GM11168 (cell line): Measurements from ENCODE around the gene UGT1A6.

ENCODE experiments used
- in situ Hi-C: fragments of 300-500 bp; cut with MboI; formaldehyde crosslinking; loops from one replicate; pipeline ENCODE4 v1.12.0; 2022; ENCODE audit warnings: low sequenced_read_pairs; ENCODE audit not compliant: unreplicated experiment

UGT1A6 gene

DNA sequence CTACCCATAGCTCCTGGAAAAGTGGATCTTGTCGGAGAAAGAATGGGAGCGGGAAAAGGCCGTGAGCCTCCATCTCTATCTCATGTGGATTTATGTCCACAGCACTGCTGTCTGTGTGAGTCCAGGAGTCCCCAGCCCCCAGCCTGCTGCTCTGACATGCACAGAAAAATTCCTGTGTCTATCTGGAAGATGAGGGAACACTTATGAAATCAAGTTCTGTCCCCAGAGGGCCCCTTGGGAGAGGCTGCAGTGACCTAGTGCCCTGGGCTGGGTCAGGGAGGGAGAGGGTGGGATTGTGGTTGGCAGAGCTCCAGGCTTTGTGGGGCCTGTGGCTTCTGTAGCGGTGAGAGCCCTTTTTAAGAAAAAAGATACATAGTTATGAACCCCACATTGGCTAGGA lies 124.1 kb downstream of the UGT1A6 start:
- in situ Hi-C loops, result no loop called here

DNA sequence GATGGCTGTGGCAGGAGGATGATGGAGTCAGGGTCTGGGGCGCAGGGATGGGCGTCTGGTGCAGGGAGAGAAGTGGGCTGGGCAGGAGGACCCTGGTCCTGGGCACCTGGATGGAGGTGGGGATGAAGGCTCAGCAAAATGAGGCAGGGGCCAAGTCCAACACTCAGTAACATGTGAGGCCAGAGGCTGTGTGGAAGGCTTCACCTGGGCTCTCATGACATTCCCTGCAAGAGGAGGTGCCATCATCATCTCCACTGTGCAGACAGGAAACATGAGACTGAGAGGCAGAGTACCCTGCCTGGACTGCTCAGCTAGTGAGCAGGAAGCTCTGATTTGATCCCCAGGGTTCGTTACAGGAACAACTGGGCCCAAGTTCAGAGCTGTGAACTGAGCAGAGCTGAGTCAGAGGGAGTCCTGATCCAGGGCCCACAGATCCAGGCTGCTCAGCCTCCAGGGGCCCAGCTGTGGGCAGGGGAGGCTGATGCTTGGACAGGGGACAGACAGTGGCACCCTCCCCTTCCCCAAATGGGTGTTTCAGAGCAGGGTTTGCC lies 124.7 kb downstream of the UGT1A6 start:
- in situ Hi-C loops, result no loop called here

DNA sequence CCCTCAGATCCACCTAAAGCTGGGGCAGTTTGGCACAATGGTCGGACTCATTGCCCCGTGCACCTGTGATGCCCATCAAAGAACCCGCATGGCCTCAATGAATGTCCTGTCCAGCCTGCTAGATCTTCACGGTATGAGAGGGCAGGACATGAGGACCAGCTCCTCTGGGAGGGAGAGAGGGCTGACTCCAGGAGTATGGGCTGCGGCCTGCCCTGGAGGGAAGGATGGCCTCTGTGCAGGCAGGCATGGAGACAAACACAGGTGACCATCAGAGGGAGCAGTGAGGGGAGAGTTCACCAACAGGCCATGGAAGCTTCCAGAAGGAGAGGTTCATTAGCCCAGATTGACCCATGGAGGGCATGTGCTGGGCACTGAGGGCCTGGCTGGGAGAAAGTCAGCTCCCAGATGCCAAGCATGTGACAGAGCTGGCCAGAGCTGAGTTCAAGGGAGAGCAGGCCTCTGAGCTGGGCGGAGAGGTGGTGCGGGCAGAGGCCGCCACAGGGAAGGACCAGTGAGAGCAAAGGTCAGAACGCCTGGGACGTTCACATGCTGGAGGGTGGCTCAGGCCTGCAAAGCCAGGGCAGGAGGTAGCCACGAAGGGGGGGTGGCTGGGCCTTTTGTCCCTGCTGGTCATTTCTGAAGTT lies 125.4 kb downstream of the UGT1A6 start:
- in situ Hi-C loops, result no loop called here

DNA sequence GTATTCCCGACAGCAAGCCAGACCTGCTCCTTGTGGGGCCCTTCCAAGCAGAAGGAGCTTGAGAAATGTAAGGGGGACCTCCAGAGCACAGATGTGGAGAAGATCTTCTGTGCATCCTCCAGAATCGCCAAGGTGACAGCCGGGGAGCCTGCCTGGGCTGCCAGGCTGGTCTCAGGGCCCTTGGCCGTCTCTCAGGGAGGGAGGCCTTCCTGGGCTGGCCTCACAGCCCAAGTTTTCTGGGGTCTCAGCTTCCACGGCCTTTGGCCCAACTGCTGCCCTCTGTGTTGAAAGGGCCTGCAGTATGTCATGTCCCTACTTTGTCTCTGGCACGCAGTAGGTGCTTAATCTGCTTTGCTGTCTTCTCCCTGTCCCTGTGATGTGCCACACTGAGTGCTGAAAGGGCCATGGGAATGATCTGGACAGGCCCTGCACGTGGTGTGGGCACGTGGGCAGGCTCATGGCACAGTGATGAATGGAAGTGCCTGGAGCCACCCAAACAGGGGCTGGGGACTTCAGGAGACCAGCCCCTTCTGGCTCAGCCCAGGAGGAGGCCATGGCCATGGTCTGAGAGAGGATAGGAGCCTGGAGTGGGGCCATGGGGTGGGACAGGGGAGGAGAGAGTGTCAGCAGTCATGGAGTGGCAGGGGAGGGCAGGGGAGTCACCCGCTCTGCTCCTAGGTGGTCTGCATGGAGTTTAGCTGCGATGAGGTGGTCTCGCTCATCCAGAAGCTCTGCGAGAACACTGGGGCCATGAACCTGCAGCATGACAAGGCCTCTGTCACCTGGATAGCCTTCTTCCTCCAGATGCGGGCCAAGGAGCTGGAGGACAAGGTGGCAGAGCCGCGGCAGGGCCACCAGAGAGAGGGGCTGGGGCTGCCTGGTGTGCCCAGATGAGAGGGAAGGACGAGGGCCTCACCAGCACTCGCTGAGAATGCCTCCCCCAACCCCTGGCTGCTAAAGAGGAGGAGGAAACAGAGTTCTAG lies 126.2 kb downstream of the UGT1A6 start:
- in situ Hi-C loops, result no loop called here

DNA sequence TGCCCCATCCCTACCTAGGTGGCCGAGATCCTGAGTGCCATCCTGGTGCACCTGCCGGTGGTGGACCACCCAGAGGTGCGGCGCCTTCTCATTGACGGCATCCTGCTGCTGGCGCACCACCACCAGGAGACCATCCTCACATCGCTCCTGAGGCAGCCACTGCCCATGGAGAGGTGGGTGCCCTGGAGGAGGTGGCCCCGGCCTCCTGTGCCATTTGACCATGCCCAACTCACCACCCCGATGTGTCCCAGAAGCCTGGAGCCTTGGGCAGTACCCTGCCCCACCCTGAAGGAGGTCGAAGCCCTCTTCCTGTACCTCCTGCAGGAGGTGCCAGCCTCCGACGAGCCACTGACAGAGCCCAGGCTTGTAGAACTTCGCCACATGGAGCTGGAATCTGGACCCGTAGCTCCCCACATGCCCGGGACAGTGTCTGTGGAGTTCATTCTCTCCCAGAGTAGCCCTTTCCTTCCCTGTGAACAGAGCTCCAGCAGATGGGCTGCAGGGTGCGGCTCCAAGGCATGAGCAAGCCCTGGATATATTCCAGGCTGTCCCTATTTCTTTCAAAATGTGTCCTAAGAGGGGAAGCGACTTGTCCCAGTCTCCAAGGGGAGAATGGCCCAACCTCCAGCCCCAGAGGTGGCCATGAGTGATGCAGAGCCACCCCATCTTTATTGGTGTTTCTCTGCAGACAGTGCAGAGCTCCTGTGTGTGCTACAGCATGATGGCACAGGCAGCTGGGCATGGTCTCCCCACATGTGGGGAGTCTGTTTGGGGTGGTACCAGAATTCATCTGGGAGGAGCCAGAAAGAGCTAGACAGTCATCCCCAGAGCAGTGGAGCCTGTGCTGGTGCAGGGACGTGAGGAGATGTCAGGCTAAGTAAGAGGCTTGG lies 127.4 kb downstream of the UGT1A6 start:
- in situ Hi-C loops, result no loop called here

DNA sequence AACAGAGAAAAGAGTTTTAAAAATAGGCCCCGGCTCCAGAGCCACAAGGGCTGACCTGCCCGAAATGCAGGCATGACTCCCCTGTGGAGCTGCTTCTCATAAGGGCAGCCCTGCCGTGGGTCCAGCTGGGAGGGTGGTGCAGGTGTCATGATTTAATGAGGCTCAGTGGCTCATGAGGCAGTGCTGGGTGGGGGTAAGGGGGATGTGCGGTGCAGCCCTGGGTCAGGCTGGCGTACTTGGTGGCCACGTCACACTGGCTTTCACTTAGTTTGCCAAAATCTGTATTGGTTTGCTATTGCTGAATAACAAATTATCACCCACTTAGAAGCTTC lies 128.1 kb downstream of the UGT1A6 start:
- in situ Hi-C loops, result no loop called here

DNA sequence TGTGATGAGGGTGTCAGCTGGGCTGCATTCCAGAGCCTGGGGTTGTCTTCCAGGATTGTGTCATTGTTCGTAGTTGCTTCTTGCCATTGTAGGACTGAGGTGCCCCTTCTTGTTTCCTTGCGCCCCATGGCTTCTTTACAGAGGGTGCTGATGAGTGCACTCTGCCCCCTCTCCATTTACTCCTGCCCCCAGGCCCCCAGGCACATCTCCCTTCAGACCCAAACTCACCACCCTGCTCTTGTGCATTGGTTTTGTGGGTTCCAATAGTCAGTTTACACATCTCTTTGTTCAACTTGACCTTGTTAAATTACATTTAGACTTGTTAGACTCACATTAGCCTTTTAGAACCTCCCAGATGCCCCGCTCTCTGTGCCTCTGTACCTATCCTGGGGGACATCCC lies 128.5 kb downstream of the UGT1A6 start:
- in situ Hi-C loops, result no loop called here

DNA sequence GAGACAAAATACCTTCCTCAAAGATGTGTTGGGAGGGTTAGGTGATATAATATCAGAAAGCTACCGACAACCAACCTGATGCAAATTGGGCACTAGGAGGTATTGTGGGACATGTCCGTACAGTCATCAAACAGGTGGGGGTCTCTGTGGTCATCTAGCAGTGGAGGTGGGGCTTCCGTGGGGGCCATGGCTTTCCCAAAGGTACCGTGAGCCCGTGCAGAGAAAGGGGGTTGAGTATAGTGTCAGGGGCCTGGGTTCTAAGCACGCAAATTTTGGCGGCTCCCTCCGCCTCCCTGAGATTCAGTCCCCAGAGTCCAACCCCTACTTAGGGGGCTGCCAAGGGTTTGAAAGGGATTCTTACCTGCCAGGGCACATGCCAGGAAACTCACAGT lies 129.0 kb downstream of the UGT1A6 start:
- in situ Hi-C loops, result no loop called here

DNA sequence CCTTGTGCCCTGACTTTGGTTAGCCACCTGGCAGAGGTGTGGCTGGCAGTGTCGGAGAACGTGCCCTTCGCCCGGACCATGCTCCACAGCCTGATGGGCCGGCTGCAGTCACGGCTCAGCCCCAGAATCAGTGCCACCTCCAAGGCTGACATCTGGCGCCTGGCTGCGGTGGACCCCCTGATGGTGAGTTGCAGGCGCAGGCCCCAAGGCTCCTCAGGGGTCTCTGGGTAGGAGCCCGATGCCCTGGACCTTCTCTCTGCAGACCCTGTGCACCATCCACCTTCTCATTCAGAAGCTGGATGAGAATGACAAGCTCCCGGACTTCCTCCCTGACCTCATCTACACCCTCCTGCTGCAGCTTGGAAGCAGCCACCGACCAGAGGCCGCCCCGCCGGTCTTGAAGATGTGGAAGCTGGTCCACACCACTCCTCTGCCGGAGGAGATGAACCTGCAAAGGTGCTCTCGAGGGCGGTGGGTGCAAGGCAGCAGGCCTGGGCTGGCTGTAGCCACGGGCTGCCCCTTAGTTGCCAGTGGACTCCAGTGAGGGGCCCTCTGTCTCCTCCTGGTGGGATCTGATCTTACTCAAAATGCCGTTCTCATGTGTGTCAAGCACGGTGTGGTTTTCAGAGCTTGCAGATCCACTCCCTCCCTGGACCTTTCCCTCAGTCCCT lies 129.5 kb downstream of the UGT1A6 start:
- in situ Hi-C loops, result no loop called here
